OCI-LY1 (cell line): Measurements from ENCODE around the gene NUDT4.

Source experiments
- H2AFZ ChIP-seq: fragments of 200-600 bp; sonication (generic), shearing (Covaris generic); 2 replicates; pipeline ENCODE4 v1.6.0; 2014; ENCODE audit warnings: antibody characterized with exemption, mild to moderate bottlenecking, low read length
- H3F3A ChIP-seq: fragments of 200-600 bp; sonication (generic), shearing (Covaris generic); 2 replicates; pipeline ENCODE4 v1.6.0; 2014; ENCODE audit warnings: mild to moderate bottlenecking, antibody characterized with exemption, low read length, moderate library complexity; ENCODE audit not compliant: insufficient read depth
- H3K27ac ChIP-seq: fragments of 200-600 bp; sonication (generic); 2 replicates; pipeline ENCODE4 v1.5.1; 2014; ENCODE audit warnings: low read length, mixed run types, mild to moderate bottlenecking, low read depth; ENCODE audit not compliant: poor library complexity, severe bottlenecking
- H3K27me3 ChIP-seq: fragments of 200-600 bp; sonication (generic); 2 replicates; pipeline ENCODE4 v1.6.0; 2014; ENCODE audit warnings: antibody characterized with exemption, mild to moderate bottlenecking, low read length, moderate library complexity; ENCODE audit not compliant: insufficient read depth
- H3K36me3 ChIP-seq: fragments of 200-600 bp; sonication (generic); 2 replicates; pipeline ENCODE4 v1.6.1; 2014; ENCODE audit warnings: mild to moderate bottlenecking, antibody characterized with exemption, low read length, moderate library complexity, mixed read lengths; ENCODE audit not compliant: insufficient read depth
- H3K4me1 ChIP-seq: fragments of 200-600 bp; sonication (generic); 2 replicates; pipeline ENCODE4 v1.5.1; 2014; ENCODE audit warnings: mild to moderate bottlenecking, low read length, moderate library complexity; ENCODE audit not compliant: insufficient read depth, severe bottlenecking
- H3K4me2 ChIP-seq: fragments of 200-600 bp; sonication (generic), shearing (Covaris generic); 2 replicates; pipeline ENCODE4 v1.6.1; 2014; ENCODE audit warnings: low read length
- H3K4me3 ChIP-seq: fragments of 200-600 bp; sonication (generic); 2 replicates; pipeline ENCODE4 v1.5.1; 2014; ENCODE audit warnings: low read length, low read depth, mild to moderate bottlenecking, mixed read lengths; ENCODE audit not compliant: poor library complexity, severe bottlenecking
- H3K79me2 ChIP-seq: fragments of 200-600 bp; shearing (Covaris generic); 2 replicates; pipeline ENCODE4 v1.6.1; 2016; ENCODE audit warnings: mixed run types, low read length, mixed read lengths; ENCODE audit not compliant: insufficient read depth
- H3K9ac ChIP-seq: fragments of 200-600 bp; sonication (generic), shearing (Covaris generic); 2 replicates; pipeline ENCODE4 v1.6.1; 2014; ENCODE audit warnings: mild to moderate bottlenecking, low read length, mixed read lengths
- H3K9me2 ChIP-seq: fragments of 200-600 bp; sonication (generic), shearing (Covaris generic); 2 replicates; pipeline ENCODE4 v1.6.1; 2014; ENCODE audit warnings: low read depth, mild to moderate bottlenecking, low read length, mixed read lengths
- H3K9me3 ChIP-seq: fragments of 200-600 bp; shearing (Covaris generic); 2 replicates; pipeline ENCODE4 v1.6.1; 2014; ENCODE audit warnings: low read length, mixed read lengths
- H4K20me1 ChIP-seq: fragments of 200-600 bp; sonication (generic), shearing (Covaris generic); 2 replicates; pipeline ENCODE4 v1.6.0; 2016; ENCODE audit warnings: mild to moderate bottlenecking, low read length; ENCODE audit not compliant: insufficient read depth
- EZH2 ChIP-seq: fragments of 200-600 bp; sonication (generic), shearing (Covaris generic); IDR thresholded peaks from 2 replicates; pipeline ENCODE4 v1.8.0; 2017; ENCODE audit warnings: borderline replicate concordance, mixed run types, mild to moderate bottlenecking, antibody characterized with exemption, low read length, moderate library complexity, mixed read lengths
- TF ChIP-seq, protein P1 (sequence below): fragments of 200-600 bp; sonication (generic), shearing (Covaris generic); IDR thresholded peaks from 2 replicates; pipeline ENCODE4 v1.5.1; 2017; ENCODE audit warnings: mild to moderate bottlenecking, antibody characterized with exemption, low read length, moderate library complexity, mixed read lengths

Gene NUDT4

DNA sequence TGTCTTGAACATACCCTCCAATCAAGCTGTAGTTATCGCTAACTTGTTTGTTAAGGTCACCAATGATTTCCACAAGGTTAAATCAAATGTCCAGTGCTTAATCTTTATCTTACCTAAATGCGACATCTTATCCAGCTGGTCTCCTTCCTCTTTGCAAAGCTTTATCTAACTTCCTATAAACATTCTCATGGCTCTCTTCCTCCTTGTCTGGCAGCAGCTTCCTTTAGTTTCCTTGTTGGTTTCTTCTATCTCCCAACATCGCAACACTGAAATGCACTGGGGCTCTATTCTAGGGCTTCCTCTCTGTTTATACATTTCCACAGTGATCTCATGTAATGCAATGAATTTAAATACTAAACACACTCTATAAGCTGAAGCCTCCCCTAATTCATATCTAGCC, 35.3 kb downstream of the NUDT4 start:
- Histone ChIP-seq H3K79me2 (peaks cover 58% of the 10 kb centered on the region), H3F3A (no peaks in the 10 kb centered on the region), H3K4me2 (no peak overlapping the region), H3K27me3 (no peaks in the 10 kb centered on the region), H3K27ac (no peak overlapping the region), H3K4me1 (peaks cover 21% of the 10 kb centered on the region), H3K36me3 (peaks cover 23% of the 10 kb centered on the region), H3K9me3 (no peaks in the 10 kb centered on the region), H4K20me1 (0 out of 2 replicates have a peak, but pooled peaks cover 3% of the 10 kb centered on the region), H3K4me3 (no peak overlapping the region), H3K9ac (no peak overlapping the region), H3K9me2 (no peaks in the 10 kb centered on the region), H2AFZ (no peak overlapping the region)
- TF ChIP-seq, protein P1, sequence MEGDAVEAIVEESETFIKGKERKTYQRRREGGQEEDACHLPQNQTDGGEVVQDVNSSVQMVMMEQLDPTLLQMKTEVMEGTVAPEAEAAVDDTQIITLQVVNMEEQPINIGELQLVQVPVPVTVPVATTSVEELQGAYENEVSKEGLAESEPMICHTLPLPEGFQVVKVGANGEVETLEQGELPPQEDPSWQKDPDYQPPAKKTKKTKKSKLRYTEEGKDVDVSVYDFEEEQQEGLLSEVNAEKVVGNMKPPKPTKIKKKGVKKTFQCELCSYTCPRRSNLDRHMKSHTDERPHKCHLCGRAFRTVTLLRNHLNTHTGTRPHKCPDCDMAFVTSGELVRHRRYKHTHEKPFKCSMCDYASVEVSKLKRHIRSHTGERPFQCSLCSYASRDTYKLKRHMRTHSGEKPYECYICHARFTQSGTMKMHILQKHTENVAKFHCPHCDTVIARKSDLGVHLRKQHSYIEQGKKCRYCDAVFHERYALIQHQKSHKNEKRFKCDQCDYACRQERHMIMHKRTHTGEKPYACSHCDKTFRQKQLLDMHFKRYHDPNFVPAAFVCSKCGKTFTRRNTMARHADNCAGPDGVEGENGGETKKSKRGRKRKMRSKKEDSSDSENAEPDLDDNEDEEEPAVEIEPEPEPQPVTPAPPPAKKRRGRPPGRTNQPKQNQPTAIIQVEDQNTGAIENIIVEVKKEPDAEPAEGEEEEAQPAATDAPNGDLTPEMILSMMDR: no peak
- TF ChIP-seq EZH2: no peak

DNA sequence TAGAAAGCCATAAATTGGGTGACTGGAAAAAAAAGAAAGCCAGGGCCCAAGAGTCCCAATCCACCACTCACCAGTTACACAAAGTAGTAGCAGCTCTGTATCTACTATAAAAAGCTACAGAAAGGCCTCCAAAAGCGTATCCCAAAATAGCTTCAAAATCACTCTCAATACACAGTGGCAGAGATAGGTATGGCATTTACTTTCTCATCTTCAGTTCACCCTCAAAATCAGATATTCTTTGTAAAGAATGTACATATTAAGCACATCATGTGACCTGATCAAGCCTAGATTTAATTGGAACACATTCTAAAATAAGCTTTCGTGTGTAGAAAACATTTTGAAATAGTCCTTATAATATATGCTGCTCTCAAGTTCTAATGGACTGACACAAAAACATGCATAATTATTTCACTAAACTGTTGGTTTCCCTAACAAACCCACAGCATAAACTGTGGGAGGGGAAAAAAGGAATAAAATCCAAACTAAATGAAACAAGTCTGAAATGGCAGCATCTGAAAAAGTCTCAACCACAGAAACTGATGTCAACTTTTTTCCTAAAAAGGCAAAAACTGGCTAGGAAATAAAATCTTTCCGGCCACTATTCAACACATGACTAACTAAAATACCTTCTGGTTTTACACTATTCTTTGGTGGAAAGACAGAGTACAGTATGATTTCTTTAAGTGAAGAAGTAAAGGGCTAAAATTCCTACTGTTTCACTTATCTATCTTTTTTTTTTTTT, 38.2 kb downstream of the NUDT4 start:
- no peak overlapping the region for H3K4me3 ChIP-seq
- H3K27ac ChIP-seq: no peak overlapping the region
- peaks cover 1% of the 10 kb centered on the region; the same call in 1 of the 2 replicates for H3K36me3 ChIP-seq
- peaks cover 26% of the 10 kb centered on the region for H3K4me1 ChIP-seq
- no peaks in the 10 kb centered on the region for H3K9me3 ChIP-seq
- no peak overlapping the region for H2AFZ ChIP-seq
- TF ChIP-seq EZH2: no peak
- TF ChIP-seq, protein P1: no peak
- H3K9me2 ChIP-seq: no peaks in the 10 kb centered on the region
- 0 out of 2 replicates have a peak, but pooled peaks cover 6% of the 10 kb centered on the region for H4K20me1 ChIP-seq
- H3K79me2 ChIP-seq: peaks cover 70% of the 10 kb centered on the region
- no peak overlapping the region for H3K4me2 ChIP-seq
- no peaks in the 10 kb centered on the region for H3K27me3 ChIP-seq
- no peaks in the 10 kb centered on the region for H3F3A ChIP-seq
- H3K9ac ChIP-seq: no peak overlapping the region

DNA sequence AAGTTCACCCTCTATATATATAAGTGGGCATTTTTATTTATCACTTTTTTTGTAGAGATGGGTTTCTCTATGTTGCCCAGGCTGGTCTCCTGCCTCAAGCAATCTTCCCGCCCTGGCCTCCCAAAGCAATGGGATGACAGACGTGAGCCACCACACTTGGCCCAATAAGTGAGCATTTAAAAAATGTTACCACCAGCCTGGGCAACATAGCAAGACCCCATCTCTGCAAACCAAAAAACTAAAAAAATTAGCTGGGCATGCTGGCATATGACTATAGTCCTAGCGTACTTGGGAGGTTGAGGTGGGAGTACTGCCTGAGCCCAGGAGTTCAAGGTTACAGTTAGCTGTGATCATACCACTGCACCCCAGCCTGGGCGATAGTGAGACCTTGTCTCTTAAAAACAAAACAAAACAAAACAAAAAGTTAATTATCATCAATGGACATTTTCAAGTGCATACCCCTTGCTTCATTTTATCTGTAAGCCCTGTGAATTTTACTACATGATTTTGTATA, 40.3 kb downstream of the NUDT4 start:
- TF ChIP-seq EZH2: no peak
- TF ChIP-seq, protein P1: no peak
- Histone ChIP-seq H3K4me2 (no peak overlapping the region), H3K79me2 (peaks cover 75% of the 10 kb centered on the region), H3F3A (no peaks in the 10 kb centered on the region), H3K4me1 (peaks cover 26% of the 10 kb centered on the region), H3K9ac (no peak overlapping the region), H3K36me3 (no peaks in the 10 kb centered on the region), H3K4me3 (no peak overlapping the region), H3K27ac (no peak overlapping the region), H2AFZ (no peak overlapping the region), H3K9me3 (no peaks in the 10 kb centered on the region), H3K27me3 (no peaks in the 10 kb centered on the region), H4K20me1 (0 out of 2 replicates have a peak, but pooled peaks cover 10% of the 10 kb centered on the region), H3K9me2 (no peaks in the 10 kb centered on the region)
